Heart left ventricle (tissue), 16 donors: ENCODE results near the gene SOCS3. TPM values are rescaled to one million over a fixed set of nuclear protein-coding genes. Genes with fewer than 3 reads are reported as not detected.

Source experiments
- ATAC-seq, 4 donors: fragments of 200-7000 bp; cut with Tn5 transposase; one replicate each; pipeline ENCODE4 v1.9.1; 2020 to 2022; ENCODE audit warnings: moderate library complexity in 4 of 4, mild to moderate bottlenecking in 3 of 4, moderate number of reproducible peaks in 1 of 4
- DNase-seq, 5 donors: peaks; one replicate each; pipeline ENCODE4 v3.0.0-alpha.2; 2020
- H3K27ac ChIP-seq, 12 donors: fragments of 200-600 bp; sonication (generic) in 4 of 12; one replicate each; pipeline versions ENCODE4 v1.5.0 to v1.8.0; 2016 to 2022; ENCODE audit warnings: mild to moderate bottlenecking in 2 of 12
- H3K27me3 ChIP-seq, 9 donors: fragments of 200-600 bp; sonication (generic) in 2 of 9; one replicate each; pipeline versions ENCODE4 v1.5.1 to v1.8.0; 2016 to 2022; ENCODE audit warnings: mild to moderate bottlenecking in 3 of 9
- H3K36me3 ChIP-seq, 9 donors: fragments of 200-600 bp; sonication (generic) in 2 of 9; one replicate each; pipeline versions ENCODE4 v1.5.0 to v1.8.0; 2018 to 2022; ENCODE audit warnings: mild to moderate bottlenecking in 2 of 9
- H3K4me1 ChIP-seq, 12 donors: fragments of 200-600 bp; sonication (generic) in 4 of 12; one replicate each; pipeline versions ENCODE4 v1.5.0 to v1.8.0; 2016 to 2022; ENCODE audit warnings: mild to moderate bottlenecking in 3 of 12
- H3K4me3 ChIP-seq, 12 donors: fragments of 200-600 bp; sonication (generic) in 4 of 12; one replicate each; pipeline versions ENCODE4 v1.5.0 to v1.8.0; 2017 to 2022; ENCODE audit warnings: mild to moderate bottlenecking in 9 of 12, moderate library complexity in 4 of 12
- H3K9me3 ChIP-seq, 12 donors: fragments of 200-600 bp; sonication (generic) in 4 of 12; one replicate each; pipeline versions ENCODE4 v1.5.0 to v1.8.0; 2016 to 2022; ENCODE audit warnings: mild to moderate bottlenecking in 1 of 12
- CTCF ChIP-seq, 12 donors: fragments of 200-600 bp; sonication (generic) in 4 of 12; IDR thresholded peaks; one replicate each; pipeline versions ENCODE4 v1.5.0 to v1.8.0; 2018 to 2022; ENCODE audit warnings: antibody characterized with exemption in 12 of 12, mild to moderate bottlenecking in 5 of 12
- POLR2A ChIP-seq, 2 donors: fragments of 450-650 bp; IDR thresholded peaks; one replicate each; pipeline ENCODE4 v1.6.1; 2017; ENCODE audit warnings: antibody characterized with exemption in 2 of 2, mild to moderate bottlenecking in 2 of 2, moderate library complexity in 2 of 2
- WGBS, 4 donors: extraction: QIAGEN DNeasy Blood & Tissue Kit in 2 of 4; methylation state at CpG; one replicate each; pipeline versions ENCODE4 v1.1.5 to v1.1.7; 2013 to 2018; 5-methylcytosine and 5-hydroxymethylcytosine counted together
- intact Hi-C, 10 donors: fragments of 100-400 bp; cut with DNase I; formaldehyde crosslinking; loops; one replicate each; pipeline versions ENCODE4 v1.11.1 to v1.14.2; 2022
- polyA plus RNA-seq, 2 donors: library from polyadenylated mRNA; stranded (reverse); fragments of 200-250 nt; gene quantifications; one replicate each; pipeline ENCODE4 v1.2.3, GENCODE V29; 2013
- total RNA-seq, 9 donors: library from RNA; depleted of rRNA in 2 of 9; stranded (reverse); fragments of >200 nt in 2 of 9; fragmentation: NEBNext Ultra II Directional in 3 of 9; extraction: Animal tissue kit (Norgen Biotek cat#: 25700) in 3 of 9; gene quantifications; one replicate each; pipeline versions ENCODE4 v1.1.0 to v1.2.4, GENCODE V29; 2016 to 2023
- donor health status: ischemic (EF 13 %, LVEDD 7.1; RV severe dilation, severe dysfunction).
- donor health status: healthy with polysubstance abuse.
- donor health status: DM: no; HTN: yes; CAD: no.
- donor health status: DM: no; HTN: no; CAD: no.
- donor health status: ischemic (EF 25% LVEDD 6.9; RV normal size, moderate dysfunction).
- donor health status: ischemic (EF 25% LVEDD 5.7; RV mildly dilated, moderate dysfunction).
- donor health status: healthy.
- donor health status: DM: yes; HTN: yes; CAD: no.
- donor health status: ischemic (EF 35%, LVEDD 5.7; RV mildly dilated, moderate dysfunction).
- donor health status: nonischemic (EF 11% LVEDD 7.7; RV severe dilation, severe dysfunction).
- donor health status: DM: yes; HTN: yes; CAD: no.
- donor health status: PGD.
- donor health status: ischemic (EF 29% LVEDD 5.4; RV normal size, mild dysfunction).
- donor health status: nonischemic (EF 23%, LVEDD 6.1; RV moderate dilation, normal function).

Gene SOCS3
- total and polyA plus RNA-seq, 11 donors: 4.6 to 134 (median 15.9) TPM

GRCh38 chr17:78340183-78340955, 19.5 kb downstream of the SOCS3 start:
- ATAC-seq: no peak
- Histone ChIP-seq H3K27ac (peak overlapping the region in 4 of 12 donors; percentile 89 to 100 (median 95)), H3K4me3 (no peak overlapping the region), H3K9me3 (no peaks in the 10 kb centered on the region), H3K27me3 (no peaks in the 10 kb centered on the region), H3K4me1 (peaks cover 19 to 76% (median 36%) of the 10 kb centered on the region in 12 donors), H3K36me3 (no peaks in the 10 kb centered on the region)
- intact Hi-C loops: loop anchor here in 3 of 10 donors (2.0 to 10.0 kb wide), 3 partner anchors 16 to 48 kb away; no protein-coding TSS in a partner anchor
- 75 to 87% (median 85%) methylated on average over 6 to 10 of the region's 10 CpGs for WGBS, 4 donors
- peak in 1 of 5 donors; percentile 26 for DNase-seq
- TF ChIP-seq CTCF (IDR thresholded peaks at IDR 0.05): no peak
- TF ChIP-seq POLR2A (IDR thresholded peaks at IDR 0.05): no peak

- ATAC-seq (no peak), DNase-seq (peak in 1 of 5 donors; percentile 18)
- Histone ChIP-seq H3K4me3 (no peak overlapping the region), H3K27me3 (no peaks in the 10 kb centered on the region), H3K9me3 (no peaks in the 10 kb centered on the region), H3K4me1 (peaks cover 16 to 59% (median 23%) of the 10 kb centered on the region in 12 donors), H3K36me3 (no peaks in the 10 kb centered on the region), H3K27ac (peak overlapping the region in 1 of 12 donors; percentile 67)
- intact Hi-C loops: no loop called here
- WGBS, 4 donors: 75 to 76% (median 75%) methylated on average over 11 of the region's 11 CpGs
- TF ChIP-seq CTCF (IDR thresholded peaks at IDR 0.05) (no peak), POLR2A (IDR thresholded peaks at IDR 0.05) (no peak)
Observed at GRCh38 chr17:78338486-78339259, 21.2 kb downstream of the SOCS3 start.

- Histone ChIP-seq H3K9me3 (no peaks in the 10 kb centered on the region), H3K36me3 (no peaks in the 10 kb centered on the region), H3K4me1 (peaks cover 5 to 57% (median 11%) of the 10 kb centered on the region in 12 donors), H3K27me3 (no peaks in the 10 kb centered on the region), H3K27ac (peak overlapping the region in 1 of 12 donors; percentile 67), H3K4me3 (no peak overlapping the region)
- DNase-seq: peak in 1 of 5 donors; percentile 60
- TF ChIP-seq CTCF (IDR thresholded peaks at IDR 0.05) (no peak), POLR2A (IDR thresholded peaks at IDR 0.05) (no peak)
- peak in 2 of 4 donors; percentile 8 to 31 for ATAC-seq
- WGBS, 4 donors: 89 to 91% (median 91%) methylated on average over 19 of the region's 19 CpGs
- intact Hi-C loops: no loop called here
Observed at GRCh38 chr17:78337244-78338109, 22.4 kb downstream of the SOCS3 start.
